HepG2 (cell line): ENCODE measurements around the gene SAMD4A. TPM values are rescaled to one million over a fixed set of nuclear protein-coding genes. Genes with fewer than 3 reads are reported as not detected.
A peak's percentile ranks its signal among the peaks of the same experiment; 100 is the strongest.

Source experiments
- CEBPB ChIP-seq: IDR thresholded peaks from 2 replicates; pipeline ENCODE4 v1.6.1; 2011; ENCODE audit warnings: low read depth, low read length, improper control_type of control experiment, borderline replicate concordance
- FLYWCH1 ChIP-seq: sonication (generic); formaldehyde crosslinking; IDR thresholded peaks from 2 replicates; pipeline ENCODE4 v1.8.1; 2023; ENCODE audit warnings: mild to moderate bottlenecking, missing genetic modification reagents
- FOXA3 ChIP-seq: IDR thresholded peaks from 2 replicates; pipeline ENCODE4 v1.6.1; 2016; ENCODE audit warnings: missing genetic modification reagents, missing compliant biosample characterization
- HMGXB3 ChIP-seq: sonication (generic); formaldehyde crosslinking; IDR thresholded peaks from 2 replicates; pipeline ENCODE4 v1.4.0; 2020; ENCODE audit warnings: missing genetic modification reagents, borderline replicate concordance
- MXI1 ChIP-seq: IDR thresholded peaks from 3 replicates; pipeline ENCODE4 v1.6.1; 2012; ENCODE audit warnings: low read depth, low read length, inconsistent platforms, borderline replicate concordance
- MYC ChIP-seq: sonication (generic); formaldehyde crosslinking; IDR thresholded peaks from 2 replicates; pipeline ENCODE4 v1.9.0; 2021; ENCODE audit warnings: missing genetic modification reagents, borderline replicate concordance
- NR2F6 ChIP-seq, 2 experiments: IDR thresholded peaks; 2 replicates each; pipeline ENCODE4 v1.6.1; 2016; ENCODE audit warnings: antibody characterized with exemption in 1 of 2, mild to moderate bottlenecking in 1 of 2
- RAD21 ChIP-seq: fragments of 450-650 bp; formaldehyde crosslinking; IDR thresholded peaks from 2 replicates; pipeline ENCODE4 v1.5.0; 2020; ENCODE audit warnings: mild to moderate bottlenecking
- SETDB1 ChIP-seq: sonication (generic); formaldehyde crosslinking; IDR thresholded peaks from 2 replicates; pipeline ENCODE4 v1.5.1; 2020; ENCODE audit warnings: missing genetic modification reagents, mild to moderate bottlenecking, borderline replicate concordance
- SMC3 ChIP-seq: IDR thresholded peaks from 2 replicates; pipeline ENCODE4 v1.6.1; 2011; ENCODE audit warnings: low read length, improper control_type of control experiment
- TEF ChIP-seq: sonication (generic); formaldehyde crosslinking; IDR thresholded peaks from 2 replicates; pipeline ENCODE4 v1.5.0; 2020; ENCODE audit warnings: missing genetic modification reagents
- ZBTB7A ChIP-seq: sonication (generic); formaldehyde crosslinking; IDR thresholded peaks from 2 replicates; pipeline ENCODE4 v1.8.0; 2022; ENCODE audit warnings: mild to moderate bottlenecking, missing genetic modification reagents
- ZFX ChIP-seq: sonication (generic); formaldehyde crosslinking; IDR thresholded peaks from 2 replicates; pipeline ENCODE4 v1.4.0; 2020; ENCODE audit warnings: mild to moderate bottlenecking, low read depth, missing genetic modification reagents, moderate library complexity
- ZNF263 ChIP-seq: sonication (generic); formaldehyde crosslinking; IDR thresholded peaks from 2 replicates; pipeline ENCODE4 v1.4.0; 2020; ENCODE audit warnings: missing genetic modification reagents
- ZNF484 ChIP-seq: sonication (generic); formaldehyde crosslinking; IDR thresholded peaks from 2 replicates; pipeline ENCODE4 v1.5.1; 2020; ENCODE audit warnings: mild to moderate bottlenecking, low read depth, missing genetic modification reagents, borderline replicate concordance
- ZNF790 ChIP-seq: sonication (generic); formaldehyde crosslinking; IDR thresholded peaks from 2 replicates; pipeline ENCODE4 v1.8.0; 2022; ENCODE audit warnings: missing genetic modification reagents, mild to moderate bottlenecking, borderline replicate concordance
- ZNF792 ChIP-seq: IDR thresholded peaks from 2 replicates; pipeline ENCODE4 v1.6.1; 2016
- ZNF850 ChIP-seq: sonication (generic); formaldehyde crosslinking; conservative IDR thresholded peaks from 2 replicates; pipeline ENCODE4 v1.9.0; 2021; ENCODE audit warnings: mild to moderate bottlenecking, missing genetic modification reagents
- polyA plus RNA-seq, 8 experiments: library from polyadenylated mRNA; depleted of rRNA in 3 of 8; stranded (reverse) in 7 of 8; unstranded in 1 of 8; fragments of >200 nt; fragmentation: Illumina TruSeq in 4 of 8; extraction: Trizol in 4 of 8; gene quantifications; 2 replicates each; pipeline versions ENCODE4 v1.2.1 to v1.2.3, GENCODE V29; 2011 to 2016; ENCODE audit warnings: low read depth in 4 of 8, missing spikeins in 1 of 8, mixed read lengths in 1 of 8; ENCODE audit not compliant: insufficient read depth in 1 of 8
- total RNA-seq, 5 experiments: library from RNA; depleted of rRNA; stranded (reverse); fragments of >200 nt; fragmentation: Illumina TruSeq; extraction: Trizol; gene quantifications; 2 replicates each; pipeline ENCODE4 v1.2.3, GENCODE V29; 2016; ENCODE audit warnings: low read depth in 1 of 5
- TF ChIP-seq, protein P1 (sequence below): sonication (generic); formaldehyde crosslinking; IDR thresholded peaks from 2 replicates; pipeline ENCODE4 v1.4.0; 2020; ENCODE audit warnings: missing genetic modification reagents
- TF ChIP-seq, protein P2 (sequence below): sonication (generic); formaldehyde crosslinking; IDR thresholded peaks from 2 replicates; pipeline ENCODE4 v1.4.0; 2020; ENCODE audit warnings: missing genetic modification reagents, borderline replicate concordance

Gene SAMD4A
- total and polyA plus RNA-seq, 2 of the 13 experiments (the other 11 are each of a cell fraction or from before 2014, with no cell fraction given), result 11.8 to 13.0 TPM

DNA sequence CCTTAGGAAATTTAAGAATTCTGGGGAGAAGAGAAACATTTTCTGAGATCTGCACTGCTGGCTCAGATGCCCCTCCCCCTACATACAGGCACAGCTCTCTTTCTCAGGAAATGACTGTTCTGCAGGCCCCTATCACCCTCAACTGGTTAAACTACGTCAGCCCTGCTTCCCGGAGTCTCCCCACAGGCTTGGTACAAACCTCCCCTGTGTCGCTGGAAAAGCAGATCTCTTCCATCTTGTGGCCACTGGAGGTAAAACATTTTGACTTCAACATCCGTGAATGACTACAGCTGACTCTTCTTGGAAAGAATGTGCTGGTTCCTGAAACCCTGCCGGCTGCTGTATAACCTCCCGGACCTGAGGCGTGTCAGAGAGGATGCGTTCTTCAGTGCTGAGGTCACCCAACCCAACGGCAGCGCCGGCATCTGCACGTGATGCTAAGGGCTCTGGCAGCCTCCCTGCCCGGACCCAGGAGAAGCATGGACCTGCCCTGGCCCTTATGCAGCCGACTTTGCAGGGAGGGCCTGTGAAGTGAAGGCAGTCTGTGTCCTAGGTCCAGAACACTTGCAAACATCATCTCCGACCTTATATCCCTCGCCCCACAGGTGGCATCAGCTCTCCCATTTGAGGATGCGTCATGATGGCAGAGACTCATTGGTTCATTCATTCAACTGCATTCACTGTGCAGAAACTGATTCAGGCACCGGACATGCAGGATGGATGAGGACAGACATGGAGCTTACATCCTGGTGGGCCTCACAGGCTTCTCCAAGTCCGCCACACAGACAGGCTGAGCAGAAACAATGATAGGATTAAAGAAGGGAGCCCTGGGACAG, 206.5 kb downstream of the SAMD4A start (continued):
- TF ChIP-seq HMGXB3 (no peak), NR2F6 (IDR thresholded peaks at IDR 0.05) (no peak), NR2F6 (CRISPR knock-in tag; IDR thresholded peaks at IDR 0.05) (0 out of 2 replicates have a peak, but pooled peaks have one; percentile 13), ZNF850 (CRISPR knock-in tag) (no peak), ZNF792 (CRISPR knock-in tag) (peak; percentile 100), TEF (CRISPR knock-in tag) (no peak), SETDB1 (no peak), SMC3 (peak; percentile 81), ZBTB7A (CRISPR knock-in tag) (no peak), RAD21 (CRISPR knock-in tag) (peak; percentile 41; the same call in 1 of the 2 replicates), MYC (CRISPR knock-in tag) (0 out of 2 replicates have a peak, but pooled peaks have one; percentile 16), FLYWCH1 (CRISPR knock-in tag) (no peak), MXI1 (no peak), CEBPB (no peak), ZNF263 (CRISPR knock-in tag) (no peak), FOXA3 (CRISPR knock-in tag) (0 out of 2 replicates have a peak, but pooled peaks have one; percentile 17), ZFX (no peak; the same call in 1 of the 2 replicates), ZNF790 (CRISPR knock-in tag) (no peak), ZNF484 (no peak)
- TF ChIP-seq, protein P1, sequence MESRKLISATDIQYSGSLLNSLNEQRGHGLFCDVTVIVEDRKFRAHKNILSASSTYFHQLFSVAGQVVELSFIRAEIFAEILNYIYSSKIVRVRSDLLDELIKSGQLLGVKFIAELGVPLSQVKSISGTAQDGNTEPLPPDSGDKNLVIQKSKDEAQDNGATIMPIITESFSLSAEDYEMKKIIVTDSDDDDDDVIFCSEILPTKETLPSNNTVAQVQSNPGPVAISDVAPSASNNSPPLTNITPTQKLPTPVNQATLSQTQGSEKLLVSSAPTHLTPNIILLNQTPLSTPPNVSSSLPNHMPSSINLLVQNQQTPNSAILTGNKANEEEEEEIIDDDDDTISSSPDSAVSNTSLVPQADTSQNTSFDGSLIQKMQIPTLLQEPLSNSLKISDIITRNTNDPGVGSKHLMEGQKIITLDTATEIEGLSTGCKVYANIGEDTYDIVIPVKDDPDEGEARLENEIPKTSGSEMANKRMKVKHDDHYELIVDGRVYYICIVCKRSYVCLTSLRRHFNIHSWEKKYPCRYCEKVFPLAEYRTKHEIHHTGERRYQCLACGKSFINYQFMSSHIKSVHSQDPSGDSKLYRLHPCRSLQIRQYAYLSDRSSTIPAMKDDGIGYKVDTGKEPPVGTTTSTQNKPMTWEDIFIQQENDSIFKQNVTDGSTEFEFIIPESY (CRISPR knock-in tag), result 0 out of 2 replicates have a peak, but pooled peaks have one; percentile 18
- TF ChIP-seq, protein P2, sequence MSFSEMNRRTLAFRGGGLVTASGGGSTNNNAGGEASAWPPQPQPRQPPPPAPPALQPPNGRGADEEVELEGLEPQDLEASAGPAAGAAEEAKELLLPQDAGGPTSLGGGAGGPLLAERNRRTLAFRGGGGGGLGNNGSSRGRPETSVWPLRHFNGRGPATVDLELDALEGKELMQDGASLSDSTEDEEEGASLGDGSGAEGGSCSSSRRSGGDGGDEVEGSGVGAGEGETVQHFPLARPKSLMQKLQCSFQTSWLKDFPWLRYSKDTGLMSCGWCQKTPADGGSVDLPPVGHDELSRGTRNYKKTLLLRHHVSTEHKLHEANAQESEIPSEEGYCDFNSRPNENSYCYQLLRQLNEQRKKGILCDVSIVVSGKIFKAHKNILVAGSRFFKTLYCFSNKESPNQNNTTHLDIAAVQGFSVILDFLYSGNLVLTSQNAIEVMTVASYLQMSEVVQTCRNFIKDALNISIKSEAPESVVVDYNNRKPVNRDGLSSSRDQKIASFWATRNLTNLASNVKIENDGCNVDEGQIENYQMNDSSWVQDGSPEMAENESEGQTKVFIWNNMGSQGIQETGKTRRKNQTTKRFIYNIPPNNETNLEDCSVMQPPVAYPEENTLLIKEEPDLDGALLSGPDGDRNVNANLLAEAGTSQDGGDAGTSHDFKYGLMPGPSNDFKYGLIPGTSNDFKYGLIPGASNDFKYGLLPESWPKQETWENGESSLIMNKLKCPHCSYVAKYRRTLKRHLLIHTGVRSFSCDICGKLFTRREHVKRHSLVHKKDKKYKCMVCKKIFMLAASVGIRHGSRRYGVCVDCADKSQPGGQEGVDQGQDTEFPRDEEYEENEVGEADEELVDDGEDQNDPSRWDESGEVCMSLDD (CRISPR knock-in tag), result no peak
